Measurements from ENCODE around the gene LHCGR. TPM values are rescaled to one million over a fixed set of nuclear protein-coding genes. Genes with fewer than 3 reads are reported as not detected.

Gene LHCGR
- total RNA-seq, 1 donor from 2014 or later = not detected

- H3K4me3 Mint-ChIP-seq (ENCODE audit: unreplicated experiment) = no peak overlapping the region
- peaks cover 8% of the 10 kb centered on the region for H3K4me1 Mint-ChIP-seq (ENCODE audit: unreplicated experiment)
- H3K9me3 Mint-ChIP-seq (ENCODE audit: unreplicated experiment) = no peaks in the 10 kb centered on the region
- DNase-seq (ENCODE audit: low spot score) = no peak
- no peak for TF ChIP-seq CTCF (IDR thresholded peaks at IDR 0.05; ENCODE audit: unreplicated experiment)
- H3K27me3 Mint-ChIP-seq (ENCODE audit: unreplicated experiment) = peaks cover 2% of the 10 kb centered on the region
- no peak overlapping the region for H3K27ac Mint-ChIP-seq (ENCODE audit: unreplicated experiment)
- no peaks in the 10 kb centered on the region for H3K36me3 Mint-ChIP-seq (ENCODE audit: low read depth, unreplicated experiment)
Measured at GRCh38 chr2:48673581-48673980, 81.9 kb downstream of the LHCGR start.

GRCh38 chr2:48668992-48669391 is 86.5 kb downstream of the LHCGR start:
- Mint-ChIP-seq H3K36me3 (ENCODE audit: low read depth, unreplicated experiment) (no peaks in the 10 kb centered on the region), H3K4me3 (ENCODE audit: unreplicated experiment) (no peak overlapping the region), H3K27me3 (ENCODE audit: unreplicated experiment) (peaks cover 2% of the 10 kb centered on the region), H3K27ac (ENCODE audit: unreplicated experiment) (no peak overlapping the region), H3K9me3 (ENCODE audit: unreplicated experiment) (no peaks in the 10 kb centered on the region), H3K4me1 (ENCODE audit: unreplicated experiment) (no peaks in the 10 kb centered on the region)
- no peak for DNase-seq (ENCODE audit: low spot score)
- TF ChIP-seq CTCF (IDR thresholded peaks at IDR 0.05; ENCODE audit: unreplicated experiment) = no peak

GRCh38 chr2:48651158-48651790 is 104.2 kb downstream of the LHCGR start:
- Mint-ChIP-seq H3K4me3 (ENCODE audit: unreplicated experiment) (no peak overlapping the region), H3K4me1 (ENCODE audit: unreplicated experiment) (no peaks in the 10 kb centered on the region), H3K27me3 (ENCODE audit: unreplicated experiment) (no peaks in the 10 kb centered on the region), H3K9me3 (ENCODE audit: unreplicated experiment) (no peaks in the 10 kb centered on the region), H3K27ac (ENCODE audit: unreplicated experiment) (no peak overlapping the region), H3K36me3 (ENCODE audit: low read depth, unreplicated experiment) (no peaks in the 10 kb centered on the region)
- TF ChIP-seq CTCF (IDR thresholded peaks at IDR 0.05; ENCODE audit: unreplicated experiment) = no peak
- DNase-seq (ENCODE audit: low spot score) = no peak

- no peak overlapping the region for H3K4me3 Mint-ChIP-seq (ENCODE audit: unreplicated experiment)
- TF ChIP-seq CTCF (IDR thresholded peaks at IDR 0.05; ENCODE audit: unreplicated experiment) = no peak
- no peaks in the 10 kb centered on the region for H3K9me3 Mint-ChIP-seq (ENCODE audit: unreplicated experiment)
- no peak for DNase-seq (ENCODE audit: low spot score)
- H3K36me3 Mint-ChIP-seq (ENCODE audit: low read depth, unreplicated experiment) = no peaks in the 10 kb centered on the region
- no peaks in the 10 kb centered on the region for H3K27me3 Mint-ChIP-seq (ENCODE audit: unreplicated experiment)
- H3K4me1 Mint-ChIP-seq (ENCODE audit: unreplicated experiment) = no peaks in the 10 kb centered on the region
- H3K27ac Mint-ChIP-seq (ENCODE audit: unreplicated experiment) = no peak overlapping the region
Measured at GRCh38 chr2:48638261-48638660, 117.3 kb downstream of the LHCGR start.

Other genes starting within 250 kb of the LHCGR start
- gene STON1, start 225.6 kb downstream of the LHCGR start, total RNA-seq (ENCODE audit: unreplicated experiment) = 3.1 TPM
- not detected for gene GTF2A1L, start 137.9 kb downstream of the LHCGR start, total RNA-seq (ENCODE audit: unreplicated experiment)

All from endothelial cell (in vitro differentiated cells).